Stimulated activated CD8-positive, alpha-beta memory T cell treated with anti-CD3 and anti-CD28 coated beads, Interleukin-7, amount 100 ng/mL, for 24 hours (primary cell): Measurements from ENCODE around the gene TAB3.
"Not testable (repeated sequence)": the region's sequence is repeated elsewhere in the genome, so short reads cannot be mapped to it uniquely, and the experiment has no call there.

Source experiments
- DNase-seq: peaks from one replicate; pipeline ENCODE4 v3.0.0-alpha.2; 2020; ENCODE audit warnings: low read depth

The TAB3 gene

DNA sequence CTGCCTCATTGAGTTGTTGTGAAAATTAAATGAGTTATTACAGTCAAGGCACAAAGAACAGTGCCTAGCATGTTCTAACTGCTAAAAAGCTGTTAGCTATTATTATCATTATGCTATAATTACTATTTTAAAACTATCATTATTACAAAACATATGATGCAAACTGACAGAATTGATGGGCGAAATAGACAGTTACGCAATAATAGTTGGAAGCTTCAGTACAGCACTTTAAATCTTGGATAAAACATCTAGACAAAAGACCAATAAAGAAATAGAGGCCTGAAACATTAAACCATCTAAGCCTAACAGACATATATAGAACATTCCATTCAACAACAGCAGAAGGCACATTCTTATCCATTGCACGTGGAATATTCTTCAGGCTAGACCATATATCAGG lies 73.0 kb downstream of the TAB3 start:
- DNase-seq = no peak

DNA sequence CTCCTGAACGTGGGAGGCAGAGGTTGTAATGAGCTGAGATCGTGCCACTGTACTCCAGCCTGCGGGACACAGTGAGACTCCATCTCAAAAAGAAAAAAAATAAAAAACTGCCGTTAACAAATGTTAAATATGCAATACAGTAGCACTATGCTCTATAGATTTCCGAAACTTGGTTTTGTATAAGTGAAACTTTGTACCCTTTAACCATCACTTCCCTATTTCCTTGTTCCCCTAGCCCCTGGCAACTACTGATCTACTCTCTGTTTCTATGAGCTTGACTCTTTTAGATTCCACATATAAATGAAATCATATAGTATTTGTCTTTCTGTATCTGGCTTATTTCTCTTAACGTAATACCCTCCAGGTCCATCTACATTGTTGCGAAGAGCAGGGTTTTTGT lies 74.1 kb downstream of the TAB3 start:
- DNase-seq = no peak

DNA sequence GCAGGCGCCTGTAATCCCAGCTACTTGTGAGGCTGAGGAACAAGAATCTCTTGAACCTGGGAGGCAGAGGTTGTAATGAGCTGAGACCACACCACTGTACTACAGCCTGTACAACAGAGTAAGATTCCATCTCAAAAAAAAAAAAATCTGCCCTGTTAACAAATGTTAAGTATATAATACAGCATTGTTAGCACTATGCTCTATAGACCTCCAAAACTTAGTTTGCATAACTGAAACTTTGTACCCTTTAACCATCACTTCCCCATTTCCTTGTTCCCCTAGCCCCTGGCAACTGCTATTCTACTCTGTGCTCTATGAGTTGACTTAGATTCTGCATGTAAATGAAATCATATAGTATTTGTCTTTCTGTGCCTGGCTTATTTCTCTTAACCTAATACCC lies 76.7 kb downstream of the TAB3 start:
- DNase-seq = no peak

DNA sequence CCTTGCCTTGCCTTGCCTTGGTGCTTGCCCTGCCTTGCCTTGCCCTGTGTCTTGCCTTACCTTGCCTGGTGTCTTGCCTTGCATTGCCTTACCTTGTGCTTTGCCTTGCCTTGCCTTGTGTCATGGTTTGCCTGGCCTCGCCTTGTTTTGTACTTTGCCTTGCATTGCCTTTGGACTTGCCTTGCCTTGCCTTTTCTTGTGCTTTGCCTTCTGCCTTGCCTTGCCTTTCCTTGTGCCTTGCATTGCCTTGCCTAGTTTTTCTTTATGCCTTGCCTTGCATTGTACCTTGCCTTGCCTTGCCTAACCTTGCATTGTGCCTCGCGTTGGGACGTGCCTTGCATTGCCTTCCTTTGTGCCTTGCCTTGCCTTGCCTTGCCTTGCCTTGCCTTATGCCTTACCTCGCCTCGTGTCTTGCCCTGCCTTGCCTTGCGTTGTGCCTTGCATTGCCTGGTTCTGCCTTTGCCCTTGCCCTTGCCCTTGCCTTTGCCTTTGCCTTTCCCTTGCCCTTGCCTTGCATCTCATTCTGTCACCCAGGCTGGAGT lies 82.8 kb downstream of the TAB3 start:
- DNase-seq = no peak

DNA sequence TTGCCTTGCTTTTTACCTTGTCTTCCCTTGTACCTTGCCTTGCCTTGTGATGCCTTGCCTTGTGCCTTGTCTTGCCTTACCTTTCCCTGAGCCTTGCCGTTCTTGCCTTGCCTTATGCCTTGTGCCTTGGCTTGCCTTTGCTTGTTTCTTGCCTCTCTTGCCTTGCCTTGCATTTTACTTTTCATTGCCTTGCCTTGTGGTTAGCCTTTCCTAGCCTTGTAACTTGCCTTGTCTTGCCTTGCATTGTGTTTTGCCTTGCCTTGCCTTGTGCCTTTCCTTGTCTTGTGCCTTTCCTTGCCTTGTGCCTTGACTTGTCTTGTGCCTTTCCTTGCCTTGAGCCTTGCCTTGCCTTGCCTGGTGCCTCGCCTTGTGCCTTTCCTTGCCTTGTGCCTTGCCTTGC lies 84.6 kb downstream of the TAB3 start:
- no peak for DNase-seq

DNA sequence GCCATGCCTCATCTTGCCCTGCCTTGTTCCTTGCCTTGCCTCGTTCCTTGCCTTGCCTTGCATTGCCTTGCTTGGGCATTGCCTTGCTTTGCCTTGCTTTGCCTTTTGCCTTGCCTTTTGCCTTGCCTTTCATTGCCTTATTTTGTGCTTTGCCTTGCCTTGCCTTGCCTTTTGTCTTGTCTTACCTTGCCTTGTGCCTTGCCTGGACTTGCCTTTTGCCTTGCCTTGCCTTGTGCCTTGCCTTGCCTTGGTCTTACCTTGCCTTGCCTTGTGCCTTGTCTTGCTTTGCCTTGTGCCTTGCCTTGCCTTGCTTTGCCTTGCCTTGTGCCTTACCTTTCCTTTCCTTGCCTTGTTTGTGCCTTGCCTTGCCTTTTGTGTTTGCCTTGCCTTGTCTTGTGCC lies 88.2 kb downstream of the TAB3 start:
- DNase-seq = no peak

DNA sequence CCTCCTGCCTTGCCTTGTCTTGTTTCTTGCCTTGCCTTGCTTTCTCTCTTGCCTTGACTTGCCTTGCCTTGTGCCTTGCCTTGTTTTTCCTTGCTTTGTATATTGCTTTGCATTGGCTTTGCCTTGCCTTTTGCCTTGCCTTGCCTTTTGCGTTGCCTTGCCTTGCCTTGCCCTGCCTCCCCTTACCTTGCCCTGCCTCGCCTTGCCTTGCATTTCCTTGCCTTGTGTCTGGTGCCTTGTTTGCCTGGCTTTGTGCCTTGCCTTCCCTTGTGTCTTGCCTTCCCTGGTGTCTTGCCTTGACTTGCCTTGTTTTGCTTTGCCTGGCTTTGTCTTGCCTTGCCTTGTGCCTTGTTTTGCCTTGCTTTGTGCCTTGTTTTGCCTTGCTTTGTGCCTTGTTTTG lies 89.7 kb downstream of the TAB3 start:
- no peak for DNase-seq

DNA sequence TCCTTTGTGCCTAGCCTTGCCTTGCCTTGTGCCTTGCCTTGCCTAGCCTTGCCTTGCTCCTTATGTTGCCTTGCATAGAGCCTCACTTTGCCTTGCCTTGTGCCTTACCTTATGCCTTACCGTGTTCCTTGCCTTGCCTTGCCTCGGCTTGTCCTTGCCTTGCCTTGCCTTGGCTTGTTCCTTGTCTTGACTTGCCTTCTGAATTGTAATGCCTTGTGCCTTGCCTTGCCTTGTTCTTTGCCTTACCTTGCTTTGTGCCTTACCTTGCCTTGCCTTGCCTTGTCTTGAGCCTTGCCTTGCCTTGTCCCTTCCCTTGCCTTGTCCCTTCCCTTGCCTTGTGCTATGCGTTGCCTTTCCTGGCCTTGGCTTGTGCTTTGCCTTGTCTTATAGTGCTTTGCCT lies 90.2 kb downstream of the TAB3 start:
- DNase-seq = no peak

DNA sequence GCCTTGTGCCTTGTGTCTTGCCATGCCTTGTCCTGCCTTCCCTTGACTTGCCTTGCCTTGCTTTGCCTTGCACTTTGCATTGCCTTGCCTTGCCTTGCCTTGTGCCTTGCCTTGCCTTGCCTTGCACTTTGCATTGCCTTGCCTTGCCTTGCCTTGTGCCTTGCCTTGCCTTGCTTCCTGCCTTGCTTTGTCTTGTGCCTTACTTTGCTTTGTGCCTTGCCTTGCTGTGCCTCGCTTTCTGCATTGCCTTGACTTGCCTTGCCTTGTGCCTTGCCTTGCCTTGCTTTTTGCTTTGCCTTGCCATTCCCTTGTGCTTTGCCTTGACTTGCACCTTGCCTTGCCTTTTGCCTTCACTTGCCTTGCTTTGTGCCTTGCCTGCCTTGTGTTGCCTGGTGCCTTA lies 91.8 kb downstream of the TAB3 start:
- not testable (repeated sequence) for DNase-seq

DNA sequence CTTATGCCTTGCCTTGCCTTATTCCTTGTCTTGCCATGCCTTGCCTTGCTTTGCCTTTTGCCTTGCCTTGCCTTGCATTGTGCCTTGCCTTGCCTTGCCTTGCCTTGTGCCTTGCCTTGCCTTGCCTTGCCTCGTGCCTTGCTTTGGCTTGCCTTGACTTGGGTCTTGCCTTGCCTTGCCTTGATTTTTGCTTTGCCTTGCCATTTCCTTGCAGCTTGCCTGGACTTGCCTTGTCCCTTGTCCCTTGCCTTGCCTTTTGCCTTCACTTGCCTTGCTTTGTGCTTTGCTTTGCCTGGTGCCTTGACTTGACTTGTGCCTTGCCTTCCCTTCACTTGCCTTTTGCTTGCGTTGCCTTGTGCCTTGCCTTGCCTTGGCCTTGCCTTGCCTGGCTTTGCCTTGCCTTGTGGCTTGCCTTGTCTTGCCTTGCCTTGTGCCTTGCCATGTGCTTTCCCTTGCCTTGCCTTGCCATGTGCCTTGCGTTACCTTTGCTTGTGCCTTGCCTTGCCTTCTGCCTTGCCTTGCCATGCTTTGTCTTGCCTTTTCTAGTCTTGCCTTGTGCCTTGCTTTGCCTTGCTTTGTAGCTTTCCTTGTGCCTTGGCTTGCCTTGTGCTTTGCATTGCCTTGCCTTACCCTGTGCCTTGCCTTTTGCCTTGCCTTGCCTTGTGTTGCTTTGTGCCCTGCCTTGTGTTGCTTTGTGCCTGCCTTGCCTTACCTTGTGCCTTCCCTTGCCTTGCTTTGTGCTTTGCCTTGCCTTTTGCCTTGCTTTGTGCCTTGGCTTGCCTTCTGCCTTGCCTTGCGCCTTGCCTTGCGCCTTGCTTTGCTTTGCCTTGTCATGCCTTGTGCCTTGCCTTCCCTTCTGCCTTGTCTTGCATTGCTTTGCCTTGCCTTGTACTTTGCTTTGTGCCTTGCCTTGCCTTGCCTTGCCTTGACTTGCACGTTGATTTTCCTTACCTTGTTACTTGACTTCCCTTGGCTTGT lies 92.8 kb downstream of the TAB3 start:
- no peak for DNase-seq

DNA sequence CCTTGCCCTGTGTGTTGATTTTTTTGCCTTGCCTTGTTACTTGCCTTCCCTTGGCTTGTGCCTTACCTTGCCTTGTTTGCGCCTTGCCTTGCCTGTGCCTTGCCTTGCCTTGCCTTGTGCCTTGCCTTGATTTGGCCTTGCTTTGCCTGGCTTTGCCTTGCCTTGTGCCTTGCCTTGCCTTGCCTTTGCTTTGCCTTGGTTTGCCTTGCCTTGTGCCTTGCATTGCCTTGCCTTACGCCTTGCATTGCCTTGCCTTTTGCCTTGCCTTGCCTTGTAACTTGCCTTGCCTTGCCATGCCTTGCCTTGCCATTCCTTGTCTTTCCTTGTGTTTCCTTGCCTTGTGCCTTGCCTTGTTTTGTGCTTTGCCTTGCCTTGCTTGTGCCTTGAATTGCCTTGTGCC lies 94.6 kb downstream of the TAB3 start:
- no peak for DNase-seq

DNA sequence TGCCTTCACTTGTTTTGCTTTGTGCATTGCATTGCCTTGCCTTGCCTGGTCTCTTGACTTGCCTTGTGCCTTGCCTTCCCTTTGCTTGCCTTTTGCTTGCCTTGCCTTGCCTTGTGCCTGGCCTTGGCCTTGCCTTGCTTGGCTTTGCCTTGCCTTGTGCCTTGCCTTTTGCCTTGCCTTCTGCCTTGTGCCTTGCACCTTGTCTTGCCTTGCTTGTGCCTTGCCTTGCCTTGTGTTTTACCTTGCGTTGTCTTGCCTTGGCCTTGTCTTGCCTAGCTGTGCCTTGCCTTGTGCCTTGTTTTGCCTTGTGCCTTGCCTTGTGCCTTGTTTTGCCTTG lies 95.3 kb downstream of the TAB3 start:
- no peak for DNase-seq

DNA sequence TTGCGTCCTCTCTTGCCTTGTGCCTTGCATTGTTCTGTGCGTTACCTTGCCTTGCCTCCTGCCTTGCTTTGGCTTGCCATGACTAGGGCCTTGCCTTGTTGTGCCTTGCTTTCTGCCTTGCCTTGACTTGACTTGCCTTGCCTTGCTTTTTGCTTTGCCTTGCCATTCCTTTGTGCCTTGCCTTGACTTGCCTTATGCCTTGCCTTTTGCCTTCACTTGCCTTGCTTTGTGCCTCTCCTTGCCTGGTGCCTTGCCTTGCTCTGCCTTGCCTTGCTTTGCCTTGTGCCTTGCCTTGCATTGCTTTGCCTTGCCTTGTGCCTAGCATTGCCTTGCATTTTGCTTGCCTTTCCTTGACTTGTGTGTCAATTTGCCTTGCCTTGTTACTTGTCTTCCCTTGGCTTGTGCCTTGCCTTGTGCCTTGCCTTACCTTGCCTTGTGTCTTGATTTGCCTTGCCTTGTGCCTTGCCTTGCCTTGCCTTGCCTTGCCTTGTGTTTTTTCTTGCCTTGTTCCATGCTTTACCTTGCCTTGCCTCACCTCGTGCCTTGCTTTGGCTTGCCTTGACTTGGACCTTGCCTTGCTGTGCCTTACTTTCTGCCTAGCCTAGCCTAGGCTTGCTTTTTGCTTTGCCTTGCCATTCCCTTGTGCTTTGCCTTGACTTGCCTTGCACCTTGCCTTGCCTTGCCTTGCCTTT lies 95.8 kb downstream of the TAB3 start:
- DNase-seq = no peak

DNA sequence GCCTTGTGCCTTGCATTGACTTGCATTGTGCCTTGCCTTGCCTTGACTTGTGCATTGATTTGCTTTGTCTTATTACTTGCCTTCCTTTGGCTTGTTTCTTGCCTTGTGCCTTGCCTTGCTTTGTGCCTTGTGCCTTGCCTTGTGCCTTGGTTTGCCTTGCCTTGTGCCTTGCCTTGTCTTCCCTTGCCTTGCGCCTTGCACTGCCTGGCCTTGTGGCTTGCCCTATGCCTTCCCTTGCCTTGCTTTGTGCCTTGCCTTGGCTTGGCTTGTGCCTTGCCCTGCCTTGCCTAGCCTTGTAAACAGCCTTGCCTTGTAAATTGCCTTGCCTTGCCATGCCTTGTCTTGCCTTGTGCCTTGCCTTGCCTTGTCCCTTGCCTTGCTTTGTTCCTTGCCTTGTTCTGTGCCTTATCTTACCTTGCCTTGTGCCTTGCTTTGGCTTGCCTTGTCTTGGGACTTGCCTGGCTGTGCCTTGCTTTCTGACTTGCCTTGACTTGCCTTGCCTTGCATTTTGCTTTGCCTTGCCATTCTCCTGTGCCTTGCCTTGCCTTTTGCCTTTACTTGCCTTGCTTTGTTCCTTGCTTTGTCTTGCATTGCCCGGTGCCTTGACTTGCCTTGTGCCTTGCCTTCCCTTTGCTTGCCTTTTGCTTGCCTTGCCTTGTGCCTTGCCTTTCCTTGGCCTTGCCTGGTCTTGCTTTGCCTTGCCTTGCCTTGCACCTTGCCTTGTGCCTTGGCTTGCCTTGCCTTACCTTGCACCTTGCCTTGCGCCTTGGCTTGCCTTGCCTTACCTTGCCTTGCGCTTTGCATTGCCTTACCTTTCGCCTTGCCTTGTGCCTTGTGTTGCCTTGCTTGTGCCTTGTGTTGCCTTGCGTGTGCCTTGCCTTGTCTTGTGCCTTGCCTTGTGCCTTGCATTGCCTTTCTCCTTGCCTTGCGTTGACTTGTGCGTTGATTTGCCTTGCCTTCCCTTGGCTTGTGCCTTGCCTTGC lies 97.5 kb downstream of the TAB3 start:
- no peak for DNase-seq

DNA sequence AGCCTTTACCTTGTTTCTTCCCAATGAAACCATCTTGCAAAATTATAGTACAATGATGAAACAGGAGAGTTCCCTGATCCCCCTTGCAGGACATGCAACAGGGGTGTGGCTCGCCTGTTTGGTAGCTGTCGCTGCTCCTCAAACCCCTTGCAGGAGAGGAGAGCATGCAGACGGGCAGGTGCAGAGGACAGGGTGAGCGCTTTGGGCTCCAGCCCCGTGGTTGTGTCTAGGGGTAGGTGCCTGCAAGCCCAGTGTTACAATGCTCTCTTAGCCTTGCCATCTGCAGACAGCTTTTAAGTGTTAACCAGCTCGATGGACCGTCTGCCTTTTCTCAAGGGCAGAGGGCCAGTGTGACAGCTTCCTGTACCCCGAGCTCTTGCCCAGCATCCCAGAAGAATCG lies 102.0 kb downstream of the TAB3 start:
- DNase-seq = no peak

DNA sequence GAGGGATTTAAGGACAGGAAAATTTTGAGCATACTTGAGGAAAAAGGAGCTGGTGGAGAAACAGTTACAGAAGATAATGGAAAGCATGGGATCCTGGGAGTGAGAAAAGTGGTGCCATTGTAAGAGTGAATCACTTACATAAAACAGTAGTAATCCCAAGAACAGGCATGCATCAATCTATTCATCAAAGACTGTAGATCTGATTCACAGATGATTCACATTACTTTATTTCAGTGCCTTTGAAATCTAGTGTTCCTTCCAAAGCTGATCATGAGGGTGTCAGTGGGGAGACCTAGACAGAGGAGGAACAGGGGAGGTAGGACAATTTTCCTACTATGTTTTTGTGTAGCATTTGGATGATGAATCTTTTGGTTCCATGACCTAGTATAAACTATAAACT lies 102.7 kb downstream of the TAB3 start:
- no peak for DNase-seq

DNA sequence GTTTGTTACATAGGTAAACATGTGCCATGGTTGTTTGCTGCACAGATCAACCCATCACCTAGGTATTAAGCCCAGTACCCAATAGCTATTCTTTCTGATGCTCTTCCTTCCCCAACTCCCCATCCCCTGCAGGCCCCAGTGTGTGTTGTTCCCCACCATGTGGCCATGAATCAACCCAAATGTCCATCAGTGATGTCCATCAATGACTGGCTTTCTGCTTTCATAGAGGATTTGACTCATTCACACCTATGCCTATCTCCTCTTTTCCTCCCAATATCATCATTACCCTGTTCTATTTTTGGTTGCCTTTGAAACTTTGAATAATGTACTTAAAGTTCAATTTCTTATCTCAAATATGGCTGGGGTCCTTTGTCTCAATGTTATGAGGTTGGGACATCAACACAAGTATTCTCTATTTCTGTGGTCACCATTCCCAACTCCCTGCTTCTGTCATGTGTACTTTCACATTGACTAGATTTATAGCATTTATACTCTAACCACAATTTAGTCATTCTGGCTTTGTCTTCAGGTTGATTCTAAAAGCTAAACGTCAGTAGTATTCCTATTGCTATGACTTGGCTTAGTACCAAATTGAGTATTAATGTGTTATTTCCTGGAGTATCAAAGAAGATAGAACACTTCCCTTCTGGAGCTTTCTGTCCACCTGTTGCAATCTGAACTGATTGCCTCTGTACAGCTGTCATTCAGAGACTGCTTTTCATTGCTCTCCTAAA lies 107.2 kb downstream of the TAB3 start:
- DNase-seq = no peak

DNA sequence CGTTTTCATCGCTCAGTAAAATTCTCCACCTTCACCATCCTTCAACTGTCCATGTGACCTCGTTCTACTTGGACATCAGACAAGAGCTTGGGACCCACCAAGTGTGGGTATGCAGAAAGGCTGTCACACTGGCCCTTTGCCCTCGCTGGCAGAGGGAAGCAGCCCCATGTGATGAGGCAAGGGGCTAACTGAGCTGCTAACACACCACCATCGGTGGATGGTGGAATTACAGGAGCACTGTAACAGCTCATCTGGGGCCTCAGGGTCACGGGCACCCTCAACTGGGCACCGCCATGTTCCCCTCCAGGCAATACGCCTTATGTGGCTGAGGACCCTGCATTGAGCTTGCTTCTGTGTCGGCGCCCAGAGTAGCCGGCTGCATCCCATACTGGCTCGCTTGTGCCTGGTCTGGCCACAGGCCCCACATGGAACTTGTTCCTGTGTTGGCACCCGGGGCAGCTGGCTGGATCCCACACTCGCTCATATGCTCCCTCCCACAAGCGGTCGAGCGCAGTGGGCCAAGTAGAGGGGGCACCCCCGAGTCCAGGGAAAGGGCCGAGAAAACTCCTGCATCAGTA lies 109.5 kb downstream of the TAB3 start:
- DNase-seq = no peak

DNA sequence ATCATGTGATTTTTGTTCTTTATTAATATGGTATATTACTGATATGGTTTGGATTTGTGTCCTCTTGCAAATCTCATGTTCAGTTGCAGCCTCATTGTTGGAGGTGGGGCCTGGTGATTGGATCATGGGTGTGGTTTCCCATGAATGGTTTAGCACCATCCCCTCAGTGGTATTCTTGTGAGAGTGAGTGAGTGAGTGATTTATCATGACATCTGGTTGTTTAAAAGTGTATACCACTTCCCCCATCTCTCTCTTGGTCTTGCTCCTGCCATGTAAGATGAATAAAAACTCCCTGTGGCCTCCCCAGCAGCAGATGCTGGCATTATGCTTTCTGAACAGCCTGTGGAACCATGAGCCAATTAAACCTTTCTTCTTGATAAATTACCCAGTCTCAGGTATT lies 111.5 kb downstream of the TAB3 start:
- DNase-seq = no peak
